ENCODE measurements around the gene CGB2.
"Not testable (repeated sequence)": the region's sequence is repeated elsewhere in the genome, so short reads cannot be mapped to it uniquely, and the experiment has no call there.

CGB2 gene

GRCh38 chr19:49011194-49011593 is 20.5 kb upstream of the CGB2 start:
- DNase-seq = no peak

GRCh38 chr19:49014123-49014869 is 17.4 kb upstream of the CGB2 start:
- peak; percentile 49 for DNase-seq

GRCh38 chr19:49014870-49015255 is 16.8 kb upstream of the CGB2 start:
- no peak for DNase-seq

- DNase-seq = no peak
Observed at GRCh38 chr19:49016067-49016839, 15.4 kb upstream of the CGB2 start.

DNA sequence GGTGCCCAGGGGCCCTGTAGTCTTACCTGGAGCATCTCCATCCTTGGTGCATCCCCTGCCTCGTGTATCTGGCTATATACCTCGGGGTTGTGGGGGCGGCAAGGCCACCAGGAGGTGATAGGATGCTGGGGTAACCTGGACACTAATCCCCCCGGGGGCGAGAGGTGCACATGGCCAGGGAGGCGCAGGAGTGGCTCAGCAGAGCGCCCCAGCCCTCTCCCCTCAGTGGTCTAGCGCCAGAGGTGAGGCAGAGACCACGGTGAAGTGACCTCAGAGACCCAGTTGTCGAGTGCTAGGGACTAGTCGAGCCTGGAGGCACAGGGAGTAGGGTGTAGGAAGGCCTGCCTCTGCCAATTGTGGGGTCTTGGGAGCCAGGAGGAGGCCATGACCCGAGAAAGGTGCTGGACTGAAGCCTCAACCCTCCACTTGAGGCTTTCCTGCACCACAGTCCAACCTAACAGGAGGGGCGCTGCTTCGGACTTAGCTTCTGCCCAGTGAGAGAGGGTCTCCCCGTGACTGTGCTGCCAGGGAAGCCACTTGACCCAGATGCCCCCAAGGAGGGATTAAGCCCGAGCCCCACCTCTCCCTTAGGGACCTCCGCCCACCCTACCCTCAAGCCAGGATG is 14.5 kb upstream of the CGB2 start, which contains the start of gene LHB:
Gene LHB, minus strand, starts transcription at position 51 of the 625 bp plus-strand sequence. Its CDS starts 10 bp downstream, at position 41.
- no peak for DNase-seq

DNA sequence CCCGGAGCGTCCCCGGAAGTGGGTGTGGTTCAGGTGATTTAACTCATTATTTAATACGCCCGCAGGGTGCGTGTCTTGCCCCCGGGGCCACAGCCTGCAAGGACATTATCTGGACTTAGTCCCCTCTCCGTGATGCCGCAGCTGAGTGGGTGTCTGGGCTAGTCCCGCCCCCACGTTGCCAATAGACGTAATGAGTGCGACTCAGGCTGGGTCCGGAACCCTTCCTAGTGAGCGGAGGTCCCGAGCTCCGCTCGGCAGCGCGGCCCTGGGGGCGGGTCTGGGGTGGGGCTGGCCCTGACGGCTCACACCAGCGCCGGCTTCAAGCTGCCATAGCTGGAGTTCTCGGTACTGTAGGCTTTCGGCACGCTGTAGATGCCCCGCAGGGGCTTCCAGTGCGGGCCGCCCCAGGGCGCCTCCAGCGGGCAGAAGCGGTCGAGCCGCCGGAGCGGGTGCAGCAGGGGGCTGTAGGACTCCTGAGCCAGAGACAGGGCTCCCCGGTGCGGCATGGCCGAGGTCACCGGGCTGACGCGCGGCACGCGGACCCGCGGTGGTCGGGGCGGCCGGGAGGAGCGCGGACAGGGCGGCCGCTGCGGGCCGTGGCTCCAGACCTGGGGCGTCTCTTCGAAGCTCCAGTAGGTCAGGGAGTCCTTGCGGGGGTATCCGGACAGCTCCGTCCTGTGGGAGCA is 13.9 kb upstream of the CGB2 start:
- DNase-seq = peak; percentile 79

DNA sequence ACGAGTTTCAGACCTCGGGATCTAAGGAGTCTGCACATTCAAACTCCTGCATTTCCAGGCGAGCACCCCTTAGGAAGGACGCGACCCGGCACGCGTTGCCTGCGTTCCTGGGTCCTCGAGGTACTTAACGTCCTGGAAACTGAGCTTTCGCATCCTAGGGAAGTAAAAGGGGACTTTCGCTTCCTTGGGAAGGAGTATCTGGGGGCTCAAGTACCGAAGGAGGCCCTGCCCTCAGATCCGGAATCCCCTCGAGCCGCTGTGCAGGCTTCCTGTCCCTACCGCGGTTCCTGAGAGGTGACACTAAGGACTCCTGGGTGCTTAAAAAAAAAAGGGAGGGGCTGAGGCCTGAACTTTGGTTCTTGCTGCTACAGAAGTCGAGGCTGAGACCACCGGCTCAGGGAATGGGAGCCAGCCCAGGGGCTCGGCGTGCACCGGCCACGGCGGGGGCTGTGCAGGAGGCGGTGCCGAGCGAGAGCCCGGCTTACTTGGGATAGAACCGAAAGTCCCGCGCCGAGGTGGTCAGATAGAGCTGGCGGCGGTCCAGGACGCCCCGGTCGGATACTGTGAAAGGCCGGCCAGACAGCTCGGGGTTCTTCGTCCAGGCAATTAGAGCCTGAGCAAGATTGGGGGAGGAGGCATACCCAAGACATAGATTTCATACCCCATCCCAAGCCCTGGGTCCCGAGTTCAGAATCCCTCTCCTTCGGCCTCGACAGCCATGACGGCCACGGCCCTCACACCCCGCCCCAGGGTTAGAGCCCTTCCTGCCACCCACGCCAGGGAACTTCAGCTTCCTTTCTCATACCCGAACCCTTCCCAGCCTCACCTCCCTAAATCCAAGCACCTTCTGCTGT is 13.1 kb upstream of the CGB2 start:
- DNase-seq = peak; percentile 33

- peak; percentile 76 for DNase-seq
Observed at GRCh38 chr19:49019242-49019932, 12.3 kb upstream of the CGB2 start.

DNA sequence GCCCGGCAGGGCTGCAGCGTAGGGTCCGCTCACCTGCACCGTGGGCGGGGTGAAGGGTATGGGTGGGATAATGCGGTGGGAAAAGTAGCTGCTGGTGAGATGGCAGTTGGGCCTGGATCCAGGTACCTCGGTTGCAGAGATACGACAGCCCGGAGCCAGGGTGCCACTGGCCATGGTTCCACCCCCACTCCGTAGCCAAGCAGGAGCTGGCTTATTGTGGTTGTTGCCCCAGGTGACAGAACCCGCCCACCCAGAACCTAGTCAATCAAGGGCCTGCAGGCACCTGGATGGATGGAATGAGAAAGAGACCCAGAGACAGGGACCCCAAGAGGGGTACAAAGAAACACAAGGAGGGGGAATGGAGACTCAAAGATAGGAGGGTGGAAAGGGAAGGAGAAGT is 11.3 kb upstream of the CGB2 start:
- no peak for DNase-seq

DNA sequence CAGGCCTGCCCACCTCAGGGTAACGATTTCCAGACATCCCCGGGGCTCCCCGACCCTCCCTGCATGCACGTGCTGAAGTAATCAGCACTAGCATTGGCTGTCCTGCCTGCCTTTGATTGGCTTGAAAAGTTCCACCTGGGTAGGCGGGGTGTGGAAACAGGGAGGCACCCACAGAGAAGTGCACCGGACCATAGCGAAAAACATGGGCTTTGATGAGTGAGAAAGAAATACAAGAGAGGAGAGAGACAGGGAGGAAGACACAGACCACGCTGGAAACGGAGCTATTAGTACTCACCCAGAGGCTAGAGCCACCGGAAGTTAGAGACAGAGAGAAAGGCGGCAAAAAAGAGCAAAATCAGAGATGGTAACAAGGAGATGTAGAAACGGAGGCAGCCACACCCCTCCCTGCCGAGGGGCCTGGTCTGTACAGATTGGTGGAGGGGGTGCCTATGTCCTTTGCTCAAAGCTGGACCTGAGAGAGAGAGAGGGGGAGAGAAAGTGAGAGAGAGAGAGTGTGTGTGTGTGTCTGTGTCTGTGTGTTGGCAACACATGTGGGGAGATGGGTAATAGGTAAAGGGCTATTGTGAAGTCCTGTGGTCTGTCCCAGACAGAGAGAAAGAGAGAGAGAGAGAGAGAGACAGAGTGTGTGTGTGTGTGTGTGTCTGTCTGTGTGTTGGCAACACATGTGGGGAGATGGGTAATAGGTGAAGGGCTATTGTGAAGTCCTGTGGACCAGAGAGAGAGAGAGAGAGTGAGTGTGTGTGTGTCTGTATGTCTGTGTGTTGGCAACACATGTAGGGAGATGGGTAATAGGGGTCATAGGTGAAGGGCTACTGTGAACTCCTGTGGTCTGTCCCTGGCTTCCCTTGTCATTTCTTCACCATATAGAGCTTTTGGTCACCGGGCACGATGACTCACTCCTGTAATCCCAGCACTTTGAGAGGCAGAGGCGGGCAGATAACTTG is 10.5 kb upstream of the CGB2 start:
- DNase-seq = peak; percentile 72

DNA sequence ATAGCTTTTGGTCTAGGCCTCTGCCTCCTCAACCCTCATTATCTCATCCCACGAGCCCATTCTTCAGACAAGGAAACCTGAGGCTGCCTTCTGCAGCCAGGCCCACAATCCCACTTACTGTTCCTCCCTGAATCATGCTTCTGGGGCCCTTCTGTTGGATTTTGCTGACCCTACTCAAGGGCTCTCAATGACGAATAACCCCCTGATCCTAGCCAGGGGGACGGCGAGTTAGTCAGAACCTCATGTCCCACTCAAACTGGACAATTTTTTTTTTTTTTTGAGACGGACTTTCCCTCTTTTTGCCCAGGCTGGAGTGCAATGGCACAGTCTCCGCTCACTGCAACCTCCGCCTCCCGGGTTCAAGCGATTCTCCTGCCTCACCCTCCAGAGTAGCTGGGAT is 9.6 kb upstream of the CGB2 start:
- DNase-seq = no peak

DNA sequence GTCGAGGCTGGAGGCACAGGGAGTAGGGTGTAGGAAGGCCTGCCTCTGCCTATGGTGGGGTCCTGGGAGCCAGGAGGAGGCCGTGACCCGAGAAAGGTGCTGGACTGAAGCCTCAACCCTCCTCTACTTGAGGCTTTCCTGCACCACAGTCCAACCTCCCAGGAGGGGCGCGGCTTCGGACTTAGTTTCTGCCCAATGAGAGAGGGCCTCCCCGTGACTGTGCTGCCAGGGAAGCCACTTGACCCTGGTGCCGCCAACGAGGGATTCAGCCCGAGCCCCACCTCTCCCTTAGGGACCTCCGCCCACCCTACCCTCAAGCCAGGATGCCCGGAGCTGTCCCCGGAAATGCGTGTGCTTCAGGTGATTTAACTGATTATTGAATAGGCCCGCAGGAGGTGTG is 7.5 kb upstream of the CGB2 start, which contains the start of gene CGB3:
Gene CGB3, minus strand, starts transcription at position 101 of the 400 bp plus-strand sequence. CDS start 362 bp downstream, outside the sequence.
- DNase-seq = not testable (repeated sequence)

GRCh38 chr19:49025088-49025487 is 6.6 kb upstream of the CGB2 start:
- DNase-seq = not testable (repeated sequence)

DNA sequence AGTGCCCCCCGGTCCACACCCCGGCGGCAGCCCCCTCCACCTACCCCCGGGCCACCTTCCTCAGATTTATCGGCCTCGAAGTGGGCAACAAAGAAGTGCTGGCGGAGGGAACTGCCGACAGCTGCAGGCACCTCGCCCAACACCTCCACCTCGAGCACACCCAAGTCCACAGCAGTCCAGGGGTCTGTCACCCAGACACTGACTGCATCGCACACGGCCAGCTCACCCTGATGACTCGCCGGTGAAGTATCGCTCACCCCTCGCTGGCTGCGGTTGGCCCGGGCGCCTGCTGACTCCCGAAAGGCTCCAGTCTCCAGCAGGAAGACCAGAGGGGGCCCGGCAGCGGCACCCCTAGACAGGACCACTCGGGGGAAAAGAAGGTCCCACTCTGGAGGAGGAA is 6.1 kb upstream of the CGB2 start:
- not testable (repeated sequence) for DNase-seq

DNA sequence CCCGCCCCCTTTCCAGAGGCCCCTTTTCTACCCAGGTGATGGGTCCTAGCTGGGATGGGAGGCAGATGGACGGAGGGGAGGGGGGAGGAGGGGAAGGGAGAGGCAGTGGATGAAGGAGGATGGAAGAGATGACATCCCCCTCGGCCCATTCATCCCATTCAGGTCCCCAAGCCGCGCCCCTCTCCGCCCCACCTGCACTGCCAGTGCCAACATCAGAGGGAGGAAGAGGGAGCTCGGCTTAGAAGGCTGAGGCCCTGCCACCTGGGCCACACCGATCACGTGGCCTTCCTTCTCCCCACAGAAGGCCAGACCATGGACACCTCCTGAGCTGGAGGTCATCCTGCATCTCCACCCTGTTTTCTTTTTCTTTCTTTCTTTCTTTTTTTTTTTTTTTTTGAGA is 3.0 kb upstream of the CGB2 start:
- not testable (repeated sequence) for DNase-seq

DNA sequence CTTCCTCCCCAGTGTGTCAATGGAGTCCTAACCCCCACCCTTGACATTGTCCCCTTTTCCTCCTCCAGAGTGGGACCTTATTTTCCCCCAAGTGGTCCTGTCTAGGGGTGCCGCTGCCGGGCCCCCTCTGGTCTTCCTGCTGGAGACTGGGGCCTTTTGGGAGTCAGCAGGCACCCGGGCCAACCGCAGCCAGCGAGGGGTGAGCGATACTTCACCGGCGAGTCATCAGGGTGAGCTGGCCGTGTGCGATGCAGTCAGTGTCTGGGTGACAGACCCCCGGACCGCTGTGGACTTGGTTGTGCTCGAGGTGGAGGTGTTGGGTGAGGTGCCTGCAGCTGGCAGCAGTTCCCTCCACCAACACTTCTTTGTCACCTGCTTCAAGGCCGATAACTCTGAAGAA is 1.9 kb upstream of the CGB2 start:
- DNase-seq = peak; percentile 55

DNA sequence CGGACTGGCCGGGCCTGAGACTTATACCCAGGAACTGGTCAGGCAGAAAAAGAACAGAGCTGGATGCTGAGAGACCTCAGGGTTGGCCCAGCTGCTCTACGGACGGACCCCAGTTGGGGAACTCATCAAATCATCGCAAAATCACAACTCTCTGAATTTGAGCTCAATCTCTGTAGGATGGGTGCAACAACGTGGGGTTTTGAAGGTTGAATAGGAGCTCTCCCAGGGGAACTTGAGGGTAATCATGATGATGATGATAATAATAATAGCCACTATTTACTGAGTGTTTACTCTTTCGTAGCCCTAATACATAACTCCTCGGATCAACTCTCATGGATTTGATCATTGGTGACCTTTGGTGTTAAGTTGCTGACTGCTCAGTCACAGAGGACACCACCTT is 1.4 kb upstream of the CGB2 start:
- DNase-seq = not testable (repeated sequence)

DNA sequence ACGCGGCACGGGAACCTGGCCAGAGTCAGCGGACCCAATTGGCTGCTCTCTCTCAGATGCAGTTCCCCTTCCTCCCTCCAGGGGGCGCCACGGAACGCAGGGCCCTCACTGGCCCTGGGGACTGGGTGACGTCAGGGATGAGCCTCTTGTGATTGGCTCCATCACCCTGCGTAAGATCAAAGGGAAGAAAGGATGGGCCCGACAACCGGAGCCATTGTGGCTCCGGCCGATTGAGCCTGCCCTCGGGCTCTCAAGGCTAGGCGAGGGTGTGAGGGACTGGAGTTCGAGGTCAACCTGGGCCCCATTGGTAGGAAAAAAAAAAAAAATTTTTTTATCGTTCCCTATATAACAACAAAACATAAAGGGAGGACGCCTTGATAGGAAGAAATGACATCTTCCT is 5.1 kb downstream of the CGB2 start, which contains the start of gene CGB1:
Gene CGB1, minus strand, starts transcription at position 81 of the 400 bp plus-strand sequence. CDS start 184 bp downstream, outside the sequence.
- DNase-seq = not testable (repeated sequence)

- DNase-seq = not testable (repeated sequence)
Observed at GRCh38 chr19:49038111-49038510, 6.4 kb downstream of the CGB2 start.
